ENCODE measurements around the gene GRID2.
A peak's percentile ranks its signal among the peaks of the same experiment; 100 is the strongest.

GRID2 gene

DNA sequence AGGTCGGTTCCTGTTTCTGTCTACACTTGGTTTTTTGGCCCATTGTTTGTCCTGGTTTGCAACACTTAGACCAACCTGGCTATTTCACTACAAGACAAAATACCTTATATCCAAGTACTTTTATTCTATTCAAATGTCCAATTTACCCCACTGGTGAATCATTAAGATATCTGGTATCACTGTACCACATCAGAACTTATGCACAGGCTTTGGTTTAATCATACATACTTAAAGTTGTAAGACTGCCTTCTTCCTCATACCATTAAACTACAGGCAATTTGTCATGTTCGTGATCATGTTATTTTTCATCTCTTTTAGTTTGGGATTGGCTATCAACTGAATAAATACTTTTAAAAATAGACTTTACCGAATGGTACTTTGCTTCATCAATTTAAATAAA is 1471.8 kb downstream of the GRID2 start:
- DNase-seq = no peak

DNA sequence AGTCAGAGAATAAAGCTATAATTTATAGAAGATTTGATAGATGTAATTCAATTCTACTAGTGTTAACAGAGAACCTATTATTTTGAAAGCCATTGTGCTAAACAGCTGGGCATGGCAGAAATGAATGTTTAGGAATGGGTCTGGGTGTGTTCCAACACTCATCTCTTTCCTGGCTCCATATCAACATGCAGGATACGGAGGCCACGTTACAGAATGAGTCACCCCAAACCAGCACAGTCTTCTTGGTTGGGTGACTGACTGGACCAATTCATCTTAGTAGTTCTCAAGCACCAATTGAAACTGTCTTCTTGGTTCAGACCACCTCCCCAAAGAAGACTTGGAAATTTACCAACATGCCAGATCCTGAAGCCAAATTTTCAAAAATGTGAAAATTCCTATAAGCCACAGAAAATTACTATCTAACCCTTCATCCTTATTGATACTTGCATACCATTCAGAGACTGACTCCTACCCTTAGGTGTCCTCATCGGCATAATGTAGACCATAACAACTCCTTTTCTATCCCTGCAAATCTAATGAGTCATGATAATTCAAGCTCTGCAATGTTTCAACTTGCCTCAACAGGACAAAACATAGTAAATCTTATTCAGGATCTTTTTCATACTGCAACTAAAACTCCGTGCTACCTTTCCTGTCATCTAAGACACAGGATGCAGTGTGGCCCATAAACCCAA is 1472.8 kb downstream of the GRID2 start:
- DNase-seq = no peak

- DNase-seq = no peak
These were observed 1473.3 kb downstream of the GRID2 start for GRCh38 chr4:93777081-93777460.

- DNase-seq = no peak
These were observed 1475.5 kb downstream of the GRID2 start for GRCh38 chr4:93779228-93779627.

GRCh38 chr4:93780080-93780479 is 1476.3 kb downstream of the GRID2 start:
- no peak for DNase-seq

GRCh38 chr4:93781198-93781597 is 1477.4 kb downstream of the GRID2 start:
- no peak for DNase-seq

DNA sequence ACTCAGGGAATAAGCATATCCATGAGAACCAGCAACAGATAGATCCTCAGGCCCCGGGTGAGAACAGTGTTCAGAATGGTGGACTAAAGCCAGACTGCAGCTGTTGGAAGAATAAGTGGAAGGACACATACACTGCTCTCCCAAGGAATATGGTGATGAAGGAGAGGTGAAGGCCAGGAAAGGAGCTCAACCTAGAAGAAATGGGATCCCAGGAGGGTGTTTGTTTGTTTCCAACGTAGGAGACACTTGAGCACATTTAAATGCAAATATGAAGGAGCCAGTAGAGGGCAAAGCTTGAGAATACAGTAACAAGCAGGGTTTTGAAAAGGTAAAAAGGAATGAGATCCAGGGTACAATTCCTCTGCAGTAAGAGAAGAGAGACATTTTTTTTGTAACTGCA is 1482.4 kb downstream of the GRID2 start:
- DNase-seq = no peak

- DNase-seq = no peak
These were observed 1484.9 kb downstream of the GRID2 start for GRCh38 chr4:93788712-93789111.

GRCh38 chr4:93791570-93792195 is 1487.9 kb downstream of the GRID2 start:
- peak; percentile 11 for DNase-seq

DNA sequence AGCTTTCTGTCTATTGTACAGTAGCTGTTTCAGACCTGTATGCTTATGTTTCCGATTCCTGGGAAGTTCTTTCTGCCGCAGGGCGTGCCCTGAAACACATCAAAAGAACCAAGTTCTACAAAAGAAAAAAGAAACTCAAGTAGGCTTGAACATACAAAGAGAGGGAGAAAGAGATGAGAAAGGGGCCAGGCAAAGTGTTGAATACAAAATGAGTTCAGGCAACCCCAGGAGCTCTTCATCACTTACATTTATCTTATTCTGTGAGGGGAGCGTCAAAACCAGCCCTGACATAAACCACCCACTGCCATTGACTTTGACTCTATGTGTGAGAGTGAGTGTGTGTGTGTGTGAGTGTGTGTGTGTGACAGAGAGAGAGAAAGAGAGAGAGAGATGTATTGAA is 1498.3 kb downstream of the GRID2 start:
- DNase-seq = no peak

DNA sequence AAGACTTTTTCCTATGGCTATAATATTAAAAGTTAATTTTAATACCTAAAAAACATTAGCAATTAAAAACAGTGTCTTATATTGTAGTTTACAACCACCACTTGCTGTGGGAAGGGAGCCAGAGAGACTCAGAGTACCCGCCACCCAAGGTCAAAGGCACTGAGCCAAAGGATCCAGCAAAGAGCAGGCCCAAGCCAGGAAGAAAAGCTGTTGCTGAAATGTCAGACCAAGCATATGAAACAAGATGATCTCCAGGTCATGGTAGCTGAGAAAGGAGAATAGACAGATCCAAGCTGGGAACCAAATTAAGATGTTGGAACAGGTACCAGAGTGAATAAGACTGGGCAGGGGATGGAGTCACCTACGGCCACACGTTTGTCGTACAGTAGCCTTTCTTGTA is 1506.0 kb downstream of the GRID2 start:
- DNase-seq = no peak

DNA sequence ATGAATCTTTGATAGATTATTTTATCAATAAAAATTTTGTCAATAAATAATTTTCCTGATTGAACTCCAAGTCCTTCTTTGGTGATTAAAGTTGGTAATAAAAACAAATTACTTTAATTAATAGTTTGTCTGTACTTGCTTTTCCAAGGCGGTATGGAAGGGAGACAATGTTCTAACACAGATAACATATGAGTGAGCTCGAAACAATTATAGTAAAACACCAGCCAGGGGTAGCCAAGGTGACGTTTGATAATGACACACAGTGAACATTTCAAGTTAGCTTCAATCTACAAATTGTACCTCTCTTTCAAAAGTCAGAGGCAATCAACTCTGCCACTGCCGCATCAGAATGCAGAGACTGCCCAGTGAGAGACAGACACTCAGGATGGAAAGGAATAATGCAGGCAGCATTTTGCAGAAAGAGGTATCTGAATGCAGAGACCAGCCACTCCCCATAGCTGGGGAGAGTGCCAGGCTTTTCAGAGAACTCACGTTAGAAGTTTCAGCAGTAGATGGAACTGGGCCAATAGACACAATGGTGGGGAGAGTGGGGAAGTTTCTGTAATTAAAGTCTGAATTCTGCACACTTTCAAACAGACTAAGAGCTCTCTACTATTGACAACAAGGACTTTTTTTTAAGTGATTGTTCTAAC is 1506.7 kb downstream of the GRID2 start:
- no peak for DNase-seq

- no peak for DNase-seq
These were observed 1509.3 kb downstream of the GRID2 start for GRCh38 chr4:93813092-93813491.

DNA sequence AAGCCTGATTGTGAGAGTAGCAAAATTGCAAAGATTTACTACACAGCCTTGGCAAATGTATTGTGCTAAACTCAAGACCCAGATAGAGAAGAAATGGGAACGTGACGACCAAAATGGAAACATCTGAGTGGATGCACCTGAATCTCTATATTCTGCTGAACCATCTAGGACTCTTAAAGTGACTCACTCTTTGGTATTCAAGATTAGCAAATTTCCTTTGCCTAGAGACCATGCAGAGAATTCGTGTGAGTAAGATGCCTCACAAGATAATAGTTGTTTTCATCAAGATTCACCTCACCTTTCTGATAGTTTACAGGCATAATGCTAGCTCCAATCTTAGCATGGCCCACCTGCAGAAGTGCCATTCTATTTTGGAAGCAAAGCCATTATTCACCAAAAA is 1510.4 kb downstream of the GRID2 start:
- DNase-seq = no peak

- no peak for DNase-seq
These were observed 1511.0 kb downstream of the GRID2 start for GRCh38 chr4:93814722-93815121.
